Activated CD8-positive, alpha-beta memory T cell treated with anti-CD3 and anti-CD28 coated beads for 24 hours (primary cell): Measurements from ENCODE around the gene DOK7.
"Not testable (repeated sequence)": the region's sequence is repeated elsewhere in the genome, so short reads cannot be mapped to it uniquely, and the experiment has no call there.

Experiments
- DNase-seq: peaks from one replicate; pipeline ENCODE4 v3.0.0-alpha.2; 2020

The DOK7 gene

GRCh38 chr4:3524349-3524748 is 61.2 kb downstream of the DOK7 start:
- no peak for DNase-seq

DNA sequence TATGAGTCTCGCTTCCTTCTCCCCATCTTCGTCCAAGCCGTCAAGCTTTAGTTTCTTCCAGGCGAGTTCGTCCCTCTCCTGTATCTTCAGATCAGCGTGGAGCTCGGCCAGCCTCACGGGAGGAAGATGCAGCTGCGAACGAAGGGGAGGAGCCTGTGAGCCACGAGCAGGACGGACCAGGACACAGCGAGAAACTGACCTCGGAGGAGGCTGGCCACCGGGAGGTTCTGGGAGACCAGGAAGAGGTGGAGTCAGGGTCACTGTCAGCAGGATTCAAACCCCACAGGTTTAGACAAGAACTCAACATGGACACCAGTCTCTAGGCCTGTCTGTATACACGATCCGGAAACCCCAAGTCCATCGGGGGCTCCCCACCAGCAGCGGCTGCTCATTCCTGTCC is 61.8 kb downstream of the DOK7 start:
- DNase-seq: no peak

- DNase-seq: no peak
Measured at GRCh38 chr4:3525532-3526430, 62.7 kb downstream of the DOK7 start.

DNA sequence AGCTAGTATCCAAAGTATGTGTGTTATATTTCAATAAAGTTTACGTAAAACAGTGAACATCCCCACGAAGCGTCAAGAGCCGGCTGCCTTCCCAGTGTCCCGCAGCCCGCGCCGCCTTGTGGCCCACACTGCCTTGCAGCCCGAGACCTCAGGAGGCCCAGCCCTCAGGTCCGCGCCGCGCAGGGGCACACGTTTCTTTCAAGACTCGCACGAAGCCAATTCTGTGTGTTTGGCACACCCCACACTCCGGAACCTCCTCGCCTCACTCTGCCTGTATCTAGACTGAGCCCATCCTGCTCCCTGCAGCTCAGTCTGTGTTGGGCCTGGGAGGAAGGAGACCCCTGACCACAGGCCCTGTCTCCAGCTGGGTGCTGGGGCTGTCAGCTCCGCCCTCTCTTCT is 63.4 kb downstream of the DOK7 start:
- DNase-seq: no peak

- DNase-seq: no peak
Measured at GRCh38 chr4:3527101-3527913, 64.2 kb downstream of the DOK7 start.

- no peak for DNase-seq
Measured at GRCh38 chr4:3527914-3528876, 65.1 kb downstream of the DOK7 start.

DNA sequence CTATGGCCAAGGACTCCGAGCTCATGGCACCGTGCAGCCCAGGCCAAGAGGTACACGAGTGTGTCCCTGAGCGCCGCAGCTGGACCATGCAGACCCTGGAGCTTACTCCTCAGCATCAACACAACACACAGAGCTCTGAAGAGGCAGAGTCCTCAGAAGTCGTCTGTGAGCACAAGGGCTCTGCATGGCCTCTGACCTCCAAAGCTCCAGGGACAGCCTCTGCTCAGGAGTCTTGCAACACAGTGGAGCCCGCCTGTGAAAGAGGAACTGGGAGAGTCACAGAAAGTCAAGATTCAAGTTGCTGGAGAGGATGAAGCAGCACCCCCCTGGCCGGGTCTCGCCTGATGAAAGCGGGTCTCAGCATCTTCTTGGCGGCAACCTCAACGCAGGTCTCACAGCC is 66.3 kb downstream of the DOK7 start:
- DNase-seq: no peak

DNA sequence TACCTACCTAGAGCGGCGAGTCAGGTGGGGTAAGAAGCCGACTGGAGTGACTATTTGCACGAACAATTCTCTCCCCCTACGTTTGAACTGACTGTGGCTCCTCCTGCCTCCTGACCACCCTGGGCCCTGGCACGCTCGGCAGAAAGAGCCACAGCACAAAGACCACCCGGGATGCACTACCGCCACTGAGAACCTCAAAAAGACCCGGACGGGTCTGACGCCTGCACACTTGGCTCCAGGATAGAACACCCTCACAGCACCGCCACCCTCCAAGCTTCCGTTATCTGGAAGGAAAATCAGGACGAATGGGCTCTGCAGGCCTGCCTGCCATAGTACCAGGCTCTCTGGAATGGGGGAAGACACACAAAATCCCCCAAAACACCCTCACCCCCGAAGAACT is 66.9 kb downstream of the DOK7 start:
- DNase-seq: no peak

GRCh38 chr4:3530663-3531254 is 67.7 kb downstream of the DOK7 start:
- DNase-seq: no peak

DNA sequence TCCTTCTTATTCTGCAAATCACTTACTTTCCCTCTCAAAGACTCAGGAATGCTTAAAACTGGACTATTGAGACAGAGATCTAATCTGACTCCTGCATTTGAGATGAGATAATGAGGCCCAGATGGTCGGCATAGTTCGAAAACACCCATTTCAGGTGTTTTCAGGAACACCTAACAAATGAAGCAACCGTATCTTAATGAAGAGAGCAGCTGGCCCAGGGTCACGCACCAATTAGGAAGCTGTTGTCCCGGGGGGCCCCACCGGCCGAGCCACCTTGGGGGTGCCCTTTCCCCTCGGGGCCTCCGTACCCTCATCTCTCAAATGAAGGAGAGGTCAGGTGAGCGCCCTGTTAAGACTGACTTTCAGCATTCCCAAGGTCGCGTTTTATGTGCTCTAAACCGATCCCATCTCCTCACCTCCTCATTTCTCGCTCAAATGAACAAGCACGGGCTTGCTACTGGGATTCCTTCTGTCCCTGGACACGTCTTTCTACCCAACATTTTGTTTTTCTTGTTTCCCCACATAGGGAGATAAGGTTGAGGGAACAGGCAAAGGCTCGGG is 68.3 kb downstream of the DOK7 start:
- no peak for DNase-seq

- DNase-seq: peak; percentile 96
Measured at GRCh38 chr4:3531879-3532750, 69.0 kb downstream of the DOK7 start, which contains the start of gene LRPAP1. LRPAP1 (minus strand) TSS chr4:3532422; CDS start chr4:3532412, 10 bp downstream.

DNA sequence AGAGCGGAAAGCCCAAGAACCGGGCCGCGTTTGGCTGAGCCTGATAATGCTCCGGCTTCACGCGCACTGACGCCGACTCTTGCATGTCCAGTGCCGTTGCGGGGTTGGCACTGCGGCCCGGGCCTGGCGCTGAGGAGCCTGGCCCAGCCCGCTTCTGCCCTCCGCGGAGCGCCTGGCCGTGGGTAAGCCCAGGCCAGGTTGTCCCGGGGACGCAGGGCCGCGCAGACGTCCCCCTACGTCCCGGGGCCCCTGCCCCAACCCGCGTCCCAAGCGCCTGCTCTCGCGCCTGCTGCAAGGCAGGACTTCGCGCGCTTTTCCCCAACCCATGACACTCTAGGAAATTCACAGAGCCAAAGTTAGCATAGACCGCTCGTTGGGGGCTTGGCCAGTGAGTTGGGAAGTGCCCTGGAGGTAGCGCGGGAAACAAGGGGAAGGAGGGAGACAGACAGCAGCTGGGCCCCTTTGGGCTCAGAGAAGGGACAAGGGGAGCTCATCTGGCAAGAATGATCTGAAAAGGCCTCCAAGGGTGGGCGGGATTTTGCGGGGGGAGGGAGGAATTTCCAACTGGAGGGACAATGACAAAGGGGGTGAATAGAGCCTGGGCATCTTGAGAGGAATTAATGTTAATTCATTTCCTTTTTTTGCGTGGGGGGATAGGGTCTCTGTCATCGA is 69.8 kb downstream of the DOK7 start:
- DNase-seq: no peak

GRCh38 chr4:3533423-3533820 is 70.3 kb downstream of the DOK7 start:
- no peak for DNase-seq

- DNase-seq: not testable (repeated sequence)
Measured at GRCh38 chr4:3535812-3536211, 72.7 kb downstream of the DOK7 start.

DNA sequence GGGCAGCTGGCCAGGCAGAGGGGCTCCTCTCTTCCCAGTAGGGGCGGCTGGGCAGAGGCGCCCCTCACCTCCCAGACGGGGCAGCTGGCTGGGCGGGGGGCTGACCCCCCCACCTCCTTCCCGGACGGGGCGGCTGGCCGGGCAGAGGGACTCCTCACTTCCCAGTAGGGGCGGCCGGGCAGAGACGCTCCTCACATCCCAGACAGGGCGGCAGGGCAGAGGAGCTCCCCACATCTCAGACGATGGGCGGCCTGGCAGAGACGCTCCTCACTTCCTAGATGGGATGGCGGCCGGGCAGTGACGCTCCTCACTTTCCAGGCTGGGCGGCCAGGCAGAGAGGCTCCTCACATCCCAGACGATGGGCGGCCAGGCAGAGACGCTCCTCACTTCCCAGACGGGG is 75.8 kb downstream of the DOK7 start:
- not testable (repeated sequence) for DNase-seq

- DNase-seq: not testable (repeated sequence)
Measured at GRCh38 chr4:3543415-3543814, 80.3 kb downstream of the DOK7 start.
